Measurements from ENCODE around the gene BCLAF3. TPM values are rescaled to one million over a fixed set of nuclear protein-coding genes. Genes with fewer than 3 reads are reported as not detected.

The BCLAF3 gene
- total and polyA plus RNA-seq, 10 donors = 2.8 to 19.2 (median 11.0) TPM

DNA sequence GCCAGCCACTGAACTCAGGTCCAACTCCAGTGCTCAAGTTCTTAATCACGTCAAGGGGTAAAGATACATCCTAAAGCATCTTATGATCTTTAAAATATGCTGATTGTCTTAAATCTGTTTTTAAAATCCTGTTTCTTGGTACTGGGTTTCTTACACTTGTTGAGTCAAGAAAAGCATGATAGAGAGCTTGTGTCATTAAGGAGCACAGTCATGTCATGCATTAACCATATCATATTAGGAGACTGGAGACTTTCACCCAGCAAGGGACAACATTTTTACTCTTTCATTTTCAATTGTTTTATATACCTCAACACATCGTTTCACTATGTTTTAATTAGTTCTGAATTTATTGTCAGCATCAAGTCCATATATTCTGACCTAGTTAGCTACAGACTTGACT, 41.5 kb downstream of the BCLAF3 start:
- DNase-seq = no peak
- Histone ChIP-seq H3K9me3 (no peaks in the 10 kb centered on the region), H3K4me1 (no peaks in the 10 kb centered on the region), H3K27me3 (replicated peaks in 1 of 7) (no peaks in the 10 kb centered on the region), H3K27ac (no peak overlapping the region), H3K4me3 (no peak overlapping the region), H3K36me3 (peaks cover 0 to 58% (median 5%) of the 10 kb centered on the region in 6 donors)
- TF ChIP-seq POLR2AphosphoS5 (IDR thresholded peaks at IDR 0.05) (no peak), POLR2A (IDR thresholded peaks at IDR 0.05) (no peak)
- TF ChIP-seq, protein P1, sequence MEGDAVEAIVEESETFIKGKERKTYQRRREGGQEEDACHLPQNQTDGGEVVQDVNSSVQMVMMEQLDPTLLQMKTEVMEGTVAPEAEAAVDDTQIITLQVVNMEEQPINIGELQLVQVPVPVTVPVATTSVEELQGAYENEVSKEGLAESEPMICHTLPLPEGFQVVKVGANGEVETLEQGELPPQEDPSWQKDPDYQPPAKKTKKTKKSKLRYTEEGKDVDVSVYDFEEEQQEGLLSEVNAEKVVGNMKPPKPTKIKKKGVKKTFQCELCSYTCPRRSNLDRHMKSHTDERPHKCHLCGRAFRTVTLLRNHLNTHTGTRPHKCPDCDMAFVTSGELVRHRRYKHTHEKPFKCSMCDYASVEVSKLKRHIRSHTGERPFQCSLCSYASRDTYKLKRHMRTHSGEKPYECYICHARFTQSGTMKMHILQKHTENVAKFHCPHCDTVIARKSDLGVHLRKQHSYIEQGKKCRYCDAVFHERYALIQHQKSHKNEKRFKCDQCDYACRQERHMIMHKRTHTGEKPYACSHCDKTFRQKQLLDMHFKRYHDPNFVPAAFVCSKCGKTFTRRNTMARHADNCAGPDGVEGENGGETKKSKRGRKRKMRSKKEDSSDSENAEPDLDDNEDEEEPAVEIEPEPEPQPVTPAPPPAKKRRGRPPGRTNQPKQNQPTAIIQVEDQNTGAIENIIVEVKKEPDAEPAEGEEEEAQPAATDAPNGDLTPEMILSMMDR (IDR thresholded peaks at IDR 0.05 in 8 of 11, conservative IDR thresholded peaks at IDR 0.05 in 3 of 11) = no peak
- 61 to 98% (median 88%) methylated on average over 2 of the region's 2 CpGs for WGBS, 5 donors
- intact Hi-C loops (cut with DNase I; ENCODE audit: low total_unique reads) = no loop called here

DNA sequence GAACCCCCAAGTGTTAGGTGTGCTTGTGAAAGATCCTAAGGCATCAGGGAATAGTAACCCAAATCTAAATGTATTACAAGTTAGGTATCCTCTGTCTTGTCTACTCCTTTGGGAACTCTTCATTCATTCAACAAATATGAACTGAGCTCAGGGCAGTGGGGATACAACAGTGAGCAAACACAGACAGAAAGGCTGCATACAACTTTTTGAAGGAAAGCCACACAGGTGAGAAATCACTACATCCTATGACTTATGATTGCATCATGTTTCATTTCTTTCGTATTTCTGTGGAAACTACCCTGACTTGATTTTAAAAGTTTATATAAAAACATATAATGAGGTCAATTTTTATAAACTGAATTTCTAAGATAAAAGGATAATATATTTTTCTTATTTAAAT, 43.2 kb downstream of the BCLAF3 start:
- DNase-seq = no peak
- TF ChIP-seq, protein P1 (IDR thresholded peaks at IDR 0.05 in 8 of 11, conservative IDR thresholded peaks at IDR 0.05 in 3 of 11) = no peak
- TF ChIP-seq POLR2AphosphoS5 (IDR thresholded peaks at IDR 0.05) = no peak
- TF ChIP-seq POLR2A (IDR thresholded peaks at IDR 0.05) = no peak
- intact Hi-C loops (cut with DNase I; ENCODE audit: low total_unique reads) = no loop called here
- no peaks in the 10 kb centered on the region for H3K9me3 ChIP-seq
- 84 to 94% (median 86%) methylated on average over 1 of the region's 1 CpG for WGBS, 5 donors
- no peak overlapping the region for H3K27ac ChIP-seq
- H3K27me3 ChIP-seq (replicated peaks in 1 of 7) = no peaks in the 10 kb centered on the region
- no peaks in the 10 kb centered on the region for H3K4me1 ChIP-seq
- no peak overlapping the region for H3K4me3 ChIP-seq
- peaks cover 0 to 45% (median under 1%) of the 10 kb centered on the region in 6 donors for H3K36me3 ChIP-seq

Small RNA genes within 50 kb of the gene (microRNA-seq; reads per million reads assigned to microRNA genes)
- gene MIR23C = 15.1 to 46.3 (median 18.1) reads per million in 3 donors

Small RNA genes within 50 kb of the gene (small RNA-seq; reads per million reads assigned to genes)
- gene MIR23C = 0 to 0.07 (median 0.06) reads per million in 4 donors
- 0 reads per million in 4 donors for gene RF00019

Other genes starting within 250 kb of the BCLAF3 start
- 10 to 100 TPM; 39.2 to 74.6 (median 56.4) TPM for gene SH3KBP1, start 103.5 kb downstream of the BCLAF3 start, total RNA-seq
- 10 to 100 TPM; 26.3 to 30.0 (median 28.0) TPM for gene SH3KBP1, start 103.5 kb downstream of the BCLAF3 start, polyA plus RNA-seq
- gene MAP7D2, start 125.8 kb upstream of the BCLAF3 start, total RNA-seq = under 1 TPM in 5 of 7 donors, not detected in 2; 0.27 to 0.67 (median 0.52) TPM
- under 1 TPM in 2 of 3 donors, not detected in 1; 0.02 to 0.20 TPM for gene MAP7D2, start 125.8 kb upstream of the BCLAF3 start, polyA plus RNA-seq
- 10 to 100 TPM; 23.0 to 75.9 (median 49.1) TPM for gene EIF1AX, start 150.8 kb upstream of the BCLAF3 start, total RNA-seq
- gene EIF1AX, start 150.8 kb upstream of the BCLAF3 start, polyA plus RNA-seq = 10 to 100 TPM; 24.1 to 27.3 (median 25.1) TPM

All from spleen (tissue), 11 donors.